Activated CD4-positive, CD25-positive, alpha-beta regulatory T cell (primary cell): Measurements from ENCODE around the gene ZFX.
A peak's percentile ranks its signal among the peaks of the same experiment; 100 is the strongest.
"Not testable (repeated sequence)": the region's sequence is repeated elsewhere in the genome, so short reads cannot be mapped to it uniquely, and the experiment has no call there.

Experiments used
- DNase-seq, 4 experiments: peaks; one replicate each; lab custom pipeline; 2025; lab: John Stamatoyannopoulos, UW

The ZFX gene

GRCh38 chrX:24149351-24150050 lies at the start of gene ZFX:
Gene ZFX, plus strand, starts transcription at chrX:24149729. Its CDS starts 23,014 bp downstream, at chrX:24172743.
- DNase-seq = peak; percentile 9 to 43 (median 24)

- DNase-seq = no peak
Measured at GRCh38 chrX:24100713-24101112, 48.8 kb upstream of the ZFX start.

GRCh38 chrX:24110069-24110468 lies 39.5 kb upstream of the ZFX start:
- DNase-seq = no peak

GRCh38 chrX:24113181-24113580 lies 36.3 kb upstream of the ZFX start:
- DNase-seq = no peak

GRCh38 chrX:24117258-24117657 lies 32.3 kb upstream of the ZFX start:
- DNase-seq = no peak

- DNase-seq = no peak
Measured at GRCh38 chrX:24124244-24124799, 25.2 kb upstream of the ZFX start.

GRCh38 chrX:24125028-24125612 lies 24.4 kb upstream of the ZFX start:
- no peak for DNase-seq

GRCh38 chrX:24131476-24131875 lies 18.1 kb upstream of the ZFX start:
- no peak for DNase-seq

- DNase-seq = no peak
Measured at GRCh38 chrX:24133312-24133711, 16.2 kb upstream of the ZFX start.

- not testable (repeated sequence) for DNase-seq
Measured at GRCh38 chrX:24135768-24136167, 13.8 kb upstream of the ZFX start.

GRCh38 chrX:24137192-24137591 lies 12.3 kb upstream of the ZFX start:
- no peak for DNase-seq

GRCh38 chrX:24143982-24144381 lies 5.5 kb upstream of the ZFX start:
- DNase-seq = not testable (repeated sequence)

- no peak for DNase-seq
Measured at GRCh38 chrX:24144528-24144927, 5.0 kb upstream of the ZFX start.

GRCh38 chrX:24145303-24146186 lies 4.0 kb upstream of the ZFX start:
- no peak for DNase-seq

- DNase-seq = no peak
Measured at GRCh38 chrX:24146283-24146949, 3.1 kb upstream of the ZFX start.

GRCh38 chrX:24147165-24147564 lies 2.4 kb upstream of the ZFX start:
- DNase-seq = no peak

GRCh38 chrX:24148121-24148520 lies 1.4 kb upstream of the ZFX start:
- no peak for DNase-seq

- DNase-seq = peak in 1 of 4 experiments; percentile 0
Measured at GRCh38 chrX:24148535-24149350, 786 bp upstream of the ZFX start.

- peak; percentile 46 to 84 (median 66) for DNase-seq
Measured at GRCh38 chrX:24150051-24150790, 692 bp downstream of the ZFX start.

- no peak for DNase-seq
Measured at GRCh38 chrX:24150898-24151297, 1.4 kb downstream of the ZFX start.
